Body of pancreas (tissue), 4 donors: ENCODE measurements around the gene BIN2. TPM values are rescaled to one million over a fixed set of nuclear protein-coding genes. Genes with fewer than 3 reads are reported as not detected.

ENCODE experiments used
- ATAC-seq: fragments of 150-250 bp; one replicate; pipeline ENCODE4 v1.9.1; 2016
- DNase-seq, 4 donors: peaks; one replicate each; pipeline ENCODE4 v3.0.0-alpha.2; 2019
- H3K27ac ChIP-seq, 4 donors: fragments of 200-600 bp; sonication (generic); 1 replicate in 3 of 4; 2 replicates in 1 of 4; pipeline versions ENCODE4 v1.5.1 to v1.6.1; 2016 to 2019; ENCODE audit warnings: mild to moderate bottlenecking in 1 of 4, mixed read lengths in 1 of 4, moderate library complexity in 1 of 4
- H3K27me3 ChIP-seq, 2 donors: fragments of 200-600 bp; sonication (generic); one replicate each; pipeline ENCODE4 v1.6.0; 2016; ENCODE audit warnings: mild to moderate bottlenecking in 1 of 2
- H3K36me3 ChIP-seq, 2 donors: fragments of 200-600 bp; sonication (generic); replicated peaks in 1 of 2; 2 replicates each; pipeline ENCODE4 v1.5.1; 2016; ENCODE audit warnings: low read depth in 2 of 2; ENCODE audit not compliant: insufficient read depth in 1 of 2
- H3K4me1 ChIP-seq: fragments of 200-600 bp; sonication (generic); one replicate; pipeline ENCODE4 v1.6.0; 2016
- H3K4me3 ChIP-seq, 2 donors: fragments of 200-600 bp; sonication (generic); 1 replicate in 1 of 2; 2 replicates in 1 of 2; pipeline ENCODE4 v1.5.1; 2016 to 2019
- H3K9me3 ChIP-seq, 3 donors: fragments of 200-600 bp; sonication (generic); 1 replicate in 2 of 3; 2 replicates in 1 of 3; pipeline ENCODE4 v1.5.1; 2016
- POLR2A ChIP-seq, 3 donors: fragments of 450-650 bp; IDR thresholded peaks; one replicate each; pipeline ENCODE4 v1.6.1; 2016; ENCODE audit warnings: antibody characterized with exemption in 3 of 3, mild to moderate bottlenecking in 2 of 3
- WGBS, 2 donors: methylation state at CpG; one replicate each; pipeline ENCODE4 v1.1.5; 2017; 5-methylcytosine and 5-hydroxymethylcytosine counted together
- intact Hi-C: fragments of 100-400 bp; cut with DNase I; formaldehyde crosslinking; loops from one replicate; pipeline ENCODE4 v1.15.1; 2023
- total RNA-seq, 2 donors: library from RNA; depleted of rRNA; stranded (reverse); fragments of >200 nt; gene quantifications; one replicate each; pipeline ENCODE4 v1.1.0, GENCODE V29; 2016
- TF ChIP-seq, protein P1 (sequence below), 7 experiments: fragments of 450-650 bp in 4 of 7; fragments of 200-600 bp in 3 of 7; sonication (generic) in 3 of 7; IDR thresholded peaks; one replicate each; pipeline ENCODE4 v1.5.1; 2016 to 2019; ENCODE audit warnings: antibody characterized with exemption in 7 of 7

The BIN2 gene
- total RNA-seq, 2 donors from 2014 or later: 1.0 to 1.3 TPM

DNA sequence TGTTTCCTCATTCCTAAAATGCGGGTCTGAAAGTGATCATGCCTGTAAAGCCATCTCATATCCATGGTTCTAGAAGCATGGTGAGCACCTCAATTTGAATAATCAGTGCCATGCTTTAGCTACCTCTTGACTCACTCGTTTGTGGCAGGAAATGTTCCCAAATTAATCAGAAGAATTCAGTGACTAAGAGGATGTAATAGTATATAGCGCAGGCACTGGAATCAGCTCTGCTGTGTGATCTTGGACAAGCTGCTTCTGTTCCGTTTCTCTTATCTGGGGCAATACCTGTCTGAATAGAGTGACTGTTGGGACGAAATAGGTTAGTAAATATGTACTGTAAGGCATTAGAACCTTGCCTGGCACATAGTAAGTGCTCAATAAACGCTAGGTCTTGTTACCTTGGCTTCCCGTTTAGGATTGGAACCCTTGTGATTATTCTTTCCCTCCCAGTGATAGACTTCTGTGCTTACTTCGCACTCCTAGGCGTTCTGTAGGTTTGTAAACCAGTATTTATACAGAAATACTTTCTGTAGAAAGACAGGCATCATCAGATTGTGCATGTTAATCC, 52.9 kb downstream of the BIN2 start:
- ATAC-seq (peak; percentile 57), DNase-seq (peak in 3 of 4 donors; percentile 11 to 42 (median 17))
- intact Hi-C loops: loop anchor here (5.0 kb wide), 1 partner anchor 76 kb away; the partner anchor contains the start of gene CELA1

DNA sequence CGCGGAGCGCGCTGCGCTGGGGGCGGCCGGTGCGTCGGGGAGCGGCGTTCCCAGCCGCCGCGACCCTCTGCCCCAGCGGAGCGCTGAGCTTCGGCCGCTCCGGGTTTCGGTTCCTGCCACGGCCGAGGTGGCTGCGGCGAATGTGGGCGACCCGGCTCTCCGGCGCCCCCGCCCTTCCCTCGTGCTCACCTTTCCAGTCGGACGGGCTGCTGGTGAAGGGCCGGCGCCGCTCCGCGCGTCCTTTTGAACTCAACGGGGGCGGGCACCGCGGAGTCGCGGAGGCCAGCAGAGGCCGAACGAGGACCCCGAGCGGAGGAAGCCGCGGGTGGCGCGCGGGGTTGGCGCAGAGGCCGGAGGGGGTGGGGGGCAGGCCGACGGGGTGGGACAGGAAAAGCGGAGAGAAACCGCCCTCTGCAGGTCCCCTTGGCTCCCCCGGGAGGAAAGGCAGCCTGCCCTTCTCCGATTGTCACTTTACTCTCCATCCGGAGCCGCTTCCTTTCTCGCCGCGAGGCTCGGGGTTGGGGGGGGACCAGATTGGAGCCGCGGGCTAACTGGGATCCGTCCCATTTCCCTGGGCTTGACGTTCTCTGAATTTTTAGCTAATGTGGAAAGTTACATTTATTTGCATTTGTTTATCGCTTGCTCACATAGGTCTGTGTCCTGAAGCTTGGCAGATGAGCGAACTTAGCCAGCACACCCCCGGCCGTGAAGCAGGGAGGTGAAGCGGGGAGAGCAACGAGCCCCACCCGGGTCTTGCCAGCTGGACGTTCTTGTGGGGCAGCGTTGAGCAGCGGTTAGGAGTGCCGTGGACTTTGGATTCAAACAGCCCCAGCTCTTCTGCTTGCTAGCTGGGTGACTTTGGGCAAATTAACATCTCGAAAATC, 53.7 kb downstream of the BIN2 start, which contains the start of gene SMAGP:
Gene SMAGP (minus strand): TSS at position 349 of the 884 bp plus-strand sequence. CDS start 1,137 bp downstream, outside the sequence.
- DNase-seq (peak; percentile 85 to 88 (median 86)), ATAC-seq (peak; percentile 81)
- peak within 1 kb of the TSS; percentile 64 to 83 (median 82) for H3K27ac ChIP-seq
- TF ChIP-seq, protein P1, sequence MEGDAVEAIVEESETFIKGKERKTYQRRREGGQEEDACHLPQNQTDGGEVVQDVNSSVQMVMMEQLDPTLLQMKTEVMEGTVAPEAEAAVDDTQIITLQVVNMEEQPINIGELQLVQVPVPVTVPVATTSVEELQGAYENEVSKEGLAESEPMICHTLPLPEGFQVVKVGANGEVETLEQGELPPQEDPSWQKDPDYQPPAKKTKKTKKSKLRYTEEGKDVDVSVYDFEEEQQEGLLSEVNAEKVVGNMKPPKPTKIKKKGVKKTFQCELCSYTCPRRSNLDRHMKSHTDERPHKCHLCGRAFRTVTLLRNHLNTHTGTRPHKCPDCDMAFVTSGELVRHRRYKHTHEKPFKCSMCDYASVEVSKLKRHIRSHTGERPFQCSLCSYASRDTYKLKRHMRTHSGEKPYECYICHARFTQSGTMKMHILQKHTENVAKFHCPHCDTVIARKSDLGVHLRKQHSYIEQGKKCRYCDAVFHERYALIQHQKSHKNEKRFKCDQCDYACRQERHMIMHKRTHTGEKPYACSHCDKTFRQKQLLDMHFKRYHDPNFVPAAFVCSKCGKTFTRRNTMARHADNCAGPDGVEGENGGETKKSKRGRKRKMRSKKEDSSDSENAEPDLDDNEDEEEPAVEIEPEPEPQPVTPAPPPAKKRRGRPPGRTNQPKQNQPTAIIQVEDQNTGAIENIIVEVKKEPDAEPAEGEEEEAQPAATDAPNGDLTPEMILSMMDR (IDR thresholded peaks at IDR 0.05): peak in 1 of 7 experiments; percentile 1
- peak in 2 of 3 donors; percentile 49 to 67 for TF ChIP-seq POLR2A (IDR thresholded peaks at IDR 0.05)
- H3K9me3 ChIP-seq: no peaks in the 10 kb centered on the region
- peaks cover 22% of the 10 kb centered on the region for H3K4me1 ChIP-seq
- H3K4me3 ChIP-seq: peak within 1 kb of the TSS; percentile 59 to 77
- H3K36me3 ChIP-seq: no peaks in the 10 kb centered on the region
- intact Hi-C loops: loop anchor here (5.0 kb wide), 1 partner anchor 77 kb away; the partner anchor contains the start of gene CELA1
- H3K27me3 ChIP-seq: no peaks in the 10 kb centered on the region
- 0 to 1% methylated on average over 13 to 75 of the region's 83 CpGs for WGBS, 2 donors

More for the DNA sequence above, 52.9 kb downstream of the BIN2 start:
- WGBS, 2 donors: 31 to 32% methylated on average over 9 of the region's 9 CpGs
- Histone ChIP-seq H3K4me1 (peaks cover 22% of the 10 kb centered on the region), H3K9me3 (no peaks in the 10 kb centered on the region), H3K4me3 (peak overlapping the region in 1 of 2 donors; percentile 77), H3K27ac (peak overlapping the region in 3 of 4 donors; percentile 81 to 83 (median 82)), H3K27me3 (no peaks in the 10 kb centered on the region), H3K36me3 (no peaks in the 10 kb centered on the region)
- TF ChIP-seq POLR2A (IDR thresholded peaks at IDR 0.05): peak in 2 of 3 donors; percentile 37 to 38
- TF ChIP-seq, protein P1 (IDR thresholded peaks at IDR 0.05): no peak

DNA sequence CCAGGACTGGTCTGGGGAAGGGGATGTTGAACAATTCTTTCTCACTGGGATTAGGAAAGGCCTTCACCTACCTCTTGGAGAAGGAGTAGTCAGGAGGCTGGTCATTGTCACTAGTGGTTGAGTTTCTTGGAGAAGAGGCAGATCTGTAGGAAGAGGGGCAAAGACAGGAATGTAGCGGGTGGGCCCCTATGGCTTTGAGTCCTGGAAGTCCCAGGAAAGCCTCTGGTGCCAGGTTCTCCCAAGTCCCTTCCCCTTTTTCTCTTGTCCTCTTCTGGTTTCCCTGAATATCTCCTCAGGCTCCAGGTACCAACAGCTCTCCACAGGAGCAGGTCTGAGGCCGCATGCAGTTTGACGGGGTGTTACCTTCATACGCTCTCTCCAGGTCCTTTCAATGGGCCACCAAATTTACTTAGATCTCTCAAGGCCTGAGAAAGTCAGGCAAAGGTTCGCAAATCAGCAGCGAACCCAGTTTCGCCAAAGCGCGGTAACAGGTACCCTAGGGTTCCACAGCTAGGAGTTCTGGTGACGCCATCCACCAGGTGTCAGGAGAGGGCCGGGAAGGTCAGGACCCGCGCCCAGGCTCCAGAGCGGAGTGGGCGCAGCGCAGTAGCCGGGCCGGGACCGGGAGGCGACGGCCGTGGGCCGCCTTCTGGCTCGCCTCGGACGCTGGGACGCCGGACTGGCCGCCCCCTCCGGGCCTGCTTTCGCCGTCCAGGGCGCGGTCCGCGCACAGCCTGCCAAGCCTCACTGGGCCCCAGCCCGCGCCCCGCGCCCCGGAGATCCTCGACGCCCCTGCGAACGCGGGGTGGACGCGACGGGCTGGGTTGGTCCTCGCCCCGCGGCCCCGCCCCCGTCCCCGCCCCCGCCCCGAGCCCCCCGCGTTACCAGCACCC, 54.6 kb downstream of the BIN2 start:
- Histone ChIP-seq H3K27me3 (no peaks in the 10 kb centered on the region), H3K36me3 (no peaks in the 10 kb centered on the region), H3K4me3 (peak overlapping the region; percentile 59 to 77), H3K4me1 (peaks cover 22% of the 10 kb centered on the region), H3K9me3 (no peaks in the 10 kb centered on the region), H3K27ac (peak overlapping the region; percentile 64 to 83 (median 82))
- ATAC-seq (peak; percentile 79), DNase-seq (peak; percentile 75 to 83 (median 77))
- intact Hi-C loops: loop anchor here (5.0 kb wide), 1 partner anchor 78 kb away; the partner anchor contains the start of gene CELA1
- peak in 2 of 3 donors; percentile 27 to 49 for TF ChIP-seq POLR2A (IDR thresholded peaks at IDR 0.05)
- TF ChIP-seq, protein P1 (IDR thresholded peaks at IDR 0.05): peak in 6 of 7 experiments; percentile 32 to 64 (median 54)
- 8 to 49% methylated on average over 4 to 43 of the region's 59 CpGs for WGBS, 2 donors

DNA sequence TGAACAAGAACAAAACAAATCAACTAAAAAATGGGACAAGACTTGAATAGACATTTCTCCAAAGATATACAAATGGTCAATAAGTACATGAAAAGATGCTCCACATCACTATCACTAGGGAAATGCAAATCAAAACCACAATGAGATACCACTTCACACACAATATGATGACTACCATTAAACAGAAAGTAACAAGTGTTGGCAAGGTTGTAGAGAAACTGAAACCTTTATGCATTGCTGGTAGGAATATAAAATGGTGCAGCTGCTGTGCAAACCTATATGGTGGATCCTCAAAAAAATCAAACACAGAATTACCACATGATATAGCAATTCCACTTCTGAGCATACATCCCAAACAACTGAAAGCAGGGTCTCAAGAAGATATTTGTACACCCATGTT, 59.0 kb downstream of the BIN2 start:
- ATAC-seq (no peak), DNase-seq (no peak)
- peaks cover 24% of the 10 kb centered on the region for H3K4me1 ChIP-seq
- TF ChIP-seq POLR2A (IDR thresholded peaks at IDR 0.05): no peak
- TF ChIP-seq, protein P1 (IDR thresholded peaks at IDR 0.05): no peak
- H3K9me3 ChIP-seq: no peaks in the 10 kb centered on the region
- no peaks in the 10 kb centered on the region for H3K27me3 ChIP-seq
- no peak overlapping the region for H3K4me3 ChIP-seq
- intact Hi-C loops: no loop called here
- no peaks in the 10 kb centered on the region for H3K36me3 ChIP-seq
- H3K27ac ChIP-seq: no peak overlapping the region
